Esophagus squamous epithelium (tissue), 5 donors: ENCODE results near the gene ZNF593. TPM values are rescaled to one million over a fixed set of nuclear protein-coding genes. Genes with fewer than 3 reads are reported as not detected.

ENCODE experiments used
- DNase-seq: peaks from one replicate; lab custom pipeline; 2025; lab: John Stamatoyannopoulos, UW
- H3K27ac ChIP-seq, 4 donors: fragments of 200-600 bp; sonication (generic); one replicate each; pipeline ENCODE4 v1.5.1; 2016 to 2019; ENCODE audit warnings: mild to moderate bottlenecking in 1 of 4
- H3K27me3 ChIP-seq, 4 donors: fragments of 200-600 bp; sonication (generic); 1 replicate in 3 of 4; 2 replicates in 1 of 4; pipeline versions ENCODE4 v1.5.1 to v1.6.0; 2017 to 2021; ENCODE audit warnings: antibody characterized with exemption in 1 of 4
- H3K36me3 ChIP-seq, 3 donors: fragments of 200-600 bp; sonication (generic); one replicate each; pipeline ENCODE4 v1.5.1; 2016 to 2019
- H3K4me1 ChIP-seq, 3 donors: fragments of 200-600 bp; sonication (generic); one replicate each; pipeline ENCODE4 v1.5.1; 2017 to 2019
- H3K4me3 ChIP-seq, 4 donors: fragments of 200-600 bp; sonication (generic); 1 replicate in 3 of 4; 2 replicates in 1 of 4; pipeline ENCODE4 v1.5.1; 2016 to 2019; ENCODE audit warnings: mild to moderate bottlenecking in 2 of 4, moderate library complexity in 1 of 4
- H3K9me3 ChIP-seq, 3 donors: fragments of 200-600 bp; sonication (generic); one replicate each; pipeline ENCODE4 v1.5.1; 2016 to 2019
- POLR2A ChIP-seq, 4 donors: fragments of 450-650 bp; IDR thresholded peaks; one replicate each; pipeline ENCODE4 v1.6.1; 2017; ENCODE audit warnings: antibody characterized with exemption in 4 of 4, mild to moderate bottlenecking in 4 of 4, moderate library complexity in 3 of 4
- WGBS, 2 donors: methylation state at CpG; one replicate each; pipeline ENCODE4 v1.1.5; 2018; 5-methylcytosine and 5-hydroxymethylcytosine counted together
- intact Hi-C: fragments of 100-400 bp; cut with DNase I; formaldehyde crosslinking; loops from one replicate; pipeline ENCODE4 v1.15.0; 2022
- total RNA-seq, 4 donors: library from RNA; depleted of rRNA; stranded (reverse); fragments of >200 nt; gene quantifications; one replicate each; pipeline ENCODE4 v1.1.0, GENCODE V29; 2016
- TF ChIP-seq, protein P1 (sequence below), 6 experiments: fragments of 450-650 bp in 4 of 6; fragments of 200-600 bp in 2 of 6; sonication (generic) in 2 of 6; IDR thresholded peaks; one replicate each; pipeline ENCODE4 v1.5.1; 2016 to 2019; ENCODE audit warnings: antibody characterized with exemption in 6 of 6, mild to moderate bottlenecking in 4 of 6, moderate library complexity in 4 of 6
- donor health status: DM: yes; HTN: yes; CAD: no.

The ZNF593 gene
- total RNA-seq, 4 donors from 2014 or later = 19.2 to 45.6 (median 24.7) TPM

- WGBS, 2 donors = 20 to 55% methylated on average over 1 to 4 of the region's 4 CpGs
- H3K36me3 ChIP-seq = peaks cover 0 to 14% (median 0%) of the 10 kb centered on the region in 3 donors
- no peak for DNase-seq
- no peaks in the 10 kb centered on the region for H3K27me3 ChIP-seq
- H3K4me3 ChIP-seq = peak overlapping the region; percentile 79 to 98 (median 90)
- H3K27ac ChIP-seq = peak overlapping the region; percentile 86 to 92 (median 88)
- H3K4me1 ChIP-seq = peaks cover 16 to 33% (median 17%) of the 10 kb centered on the region in 3 donors
- no peaks in the 10 kb centered on the region for H3K9me3 ChIP-seq
- intact Hi-C loops = loop anchor here (10.0 kb wide), 1 partner anchor 146 kb away; the partner anchor contains the start of gene CD52
- TF ChIP-seq POLR2A (IDR thresholded peaks at IDR 0.05) = no peak
- TF ChIP-seq, protein P1, sequence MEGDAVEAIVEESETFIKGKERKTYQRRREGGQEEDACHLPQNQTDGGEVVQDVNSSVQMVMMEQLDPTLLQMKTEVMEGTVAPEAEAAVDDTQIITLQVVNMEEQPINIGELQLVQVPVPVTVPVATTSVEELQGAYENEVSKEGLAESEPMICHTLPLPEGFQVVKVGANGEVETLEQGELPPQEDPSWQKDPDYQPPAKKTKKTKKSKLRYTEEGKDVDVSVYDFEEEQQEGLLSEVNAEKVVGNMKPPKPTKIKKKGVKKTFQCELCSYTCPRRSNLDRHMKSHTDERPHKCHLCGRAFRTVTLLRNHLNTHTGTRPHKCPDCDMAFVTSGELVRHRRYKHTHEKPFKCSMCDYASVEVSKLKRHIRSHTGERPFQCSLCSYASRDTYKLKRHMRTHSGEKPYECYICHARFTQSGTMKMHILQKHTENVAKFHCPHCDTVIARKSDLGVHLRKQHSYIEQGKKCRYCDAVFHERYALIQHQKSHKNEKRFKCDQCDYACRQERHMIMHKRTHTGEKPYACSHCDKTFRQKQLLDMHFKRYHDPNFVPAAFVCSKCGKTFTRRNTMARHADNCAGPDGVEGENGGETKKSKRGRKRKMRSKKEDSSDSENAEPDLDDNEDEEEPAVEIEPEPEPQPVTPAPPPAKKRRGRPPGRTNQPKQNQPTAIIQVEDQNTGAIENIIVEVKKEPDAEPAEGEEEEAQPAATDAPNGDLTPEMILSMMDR (IDR thresholded peaks at IDR 0.05) = no peak
Observed at GRCh38 chr1:26169198-26169554, 532 bp upstream of the ZNF593 start.

GRCh38 chr1:26170472-26170821 is 739 bp downstream of the ZNF593 start:
- DNase-seq = no peak
- no peaks in the 10 kb centered on the region for H3K27me3 ChIP-seq
- peak overlapping the region; percentile 86 to 92 (median 88) for H3K27ac ChIP-seq
- TF ChIP-seq POLR2A (IDR thresholded peaks at IDR 0.05) = no peak
- TF ChIP-seq, protein P1 (IDR thresholded peaks at IDR 0.05) = no peak
- intact Hi-C loops = no loop called here
- no peaks in the 10 kb centered on the region for H3K9me3 ChIP-seq
- H3K4me3 ChIP-seq = peak overlapping the region; percentile 79 to 98 (median 90)
- peaks cover 8 to 24% (median 17%) of the 10 kb centered on the region in 3 donors for H3K4me1 ChIP-seq
- peaks cover 0 to 14% (median 0%) of the 10 kb centered on the region in 3 donors for H3K36me3 ChIP-seq
- 44 to 49% methylated on average over 7 to 8 of the region's 9 CpGs for WGBS, 2 donors

GRCh38 chr1:26171084-26172072 is 1.7 kb downstream of the ZNF593 start, which contains the start of gene ZNF593OS:
Gene ZNF593OS, minus strand, starts transcription at chr1:26171832. Its CDS starts 171 bp downstream, at chr1:26171661.
- Histone ChIP-seq H3K4me3 (peak within 1 kb of the TSS in 3 of 4 donors; percentile 88 to 98 (median 91)), H3K27me3 (no peaks in the 10 kb centered on the region), H3K4me1 (peaks cover 8 to 24% (median 17%) of the 10 kb centered on the region in 3 donors), H3K36me3 (peaks cover 0 to 14% (median 0%) of the 10 kb centered on the region in 3 donors), H3K27ac (peak within 1 kb of the TSS in 2 of 4 donors; percentile 87 to 92), H3K9me3 (no peaks in the 10 kb centered on the region)
- TF ChIP-seq POLR2A (IDR thresholded peaks at IDR 0.05) = no peak
- TF ChIP-seq, protein P1 (IDR thresholded peaks at IDR 0.05) = no peak
- intact Hi-C loops = no loop called here
- WGBS, 2 donors = 87 to 90% methylated on average over 13 to 23 of the region's 34 CpGs
- DNase-seq = no peak

- H3K4me3 ChIP-seq = no peak overlapping the region
- no peaks in the 10 kb centered on the region for H3K27me3 ChIP-seq
- peaks cover 0 to 15% (median 0%) of the 10 kb centered on the region in 3 donors for H3K36me3 ChIP-seq
- TF ChIP-seq, protein P1 (IDR thresholded peaks at IDR 0.05) = no peak
- TF ChIP-seq POLR2A (IDR thresholded peaks at IDR 0.05) = no peak
- DNase-seq = no peak
- H3K27ac ChIP-seq = no peak overlapping the region
- intact Hi-C loops = no loop called here
- peaks cover 8 to 35% (median 9%) of the 10 kb centered on the region in 3 donors for H3K4me1 ChIP-seq
- H3K9me3 ChIP-seq = no peaks in the 10 kb centered on the region
- WGBS, 2 donors = 89 to 91% methylated on average over 5 to 7 of the region's 8 CpGs
Observed at GRCh38 chr1:26175346-26175745, 5.6 kb downstream of the ZNF593 start.
